Lung (tissue), 12 donors: ENCODE measurements around the gene STARD3NL. TPM values are rescaled to one million over a fixed set of nuclear protein-coding genes. Genes with fewer than 3 reads are reported as not detected.

Experiments used
- ATAC-seq: fragments of 200-7000 bp; cut with Tn5 transposase; one replicate; pipeline ENCODE4 v1.9.1; 2020; ENCODE audit warnings: moderate number of reproducible peaks; ENCODE audit not compliant: insufficient read depth, low FRiP score
- DNase-seq, 3 donors: peaks; one replicate each; pipeline ENCODE4 v3.0.0-alpha.2; 2013 to 2017
- H3K27ac ChIP-seq, 2 donors: one replicate each; pipeline ENCODE4 v1.5.1; 2013; ENCODE audit warnings: mild to moderate bottlenecking in 2 of 2, moderate library complexity in 2 of 2, control low read depth in 1 of 2, inconsistent platforms in 1 of 2, low read depth in 1 of 2, low read length in 1 of 2
- H3K27me3 ChIP-seq, 3 donors: one replicate each; pipeline ENCODE4 v1.5.1; 2013; ENCODE audit warnings: low read length in 2 of 3; ENCODE audit not compliant: control insufficient read depth in 3 of 3, insufficient read depth in 3 of 3
- H3K36me3 ChIP-seq, 4 donors: one replicate each; pipeline ENCODE4 v1.5.1; 2013; ENCODE audit warnings: low read length in 4 of 4, mild to moderate bottlenecking in 1 of 4, moderate library complexity in 1 of 4; ENCODE audit not compliant: control insufficient read depth in 4 of 4, insufficient read depth in 4 of 4
- H3K4me1 ChIP-seq, 5 donors: one replicate each; pipeline ENCODE4 v1.5.1; 2013; ENCODE audit warnings: low read length in 5 of 5, mild to moderate bottlenecking in 2 of 5, moderate library complexity in 1 of 5; ENCODE audit not compliant: control insufficient read depth in 5 of 5, insufficient read depth in 5 of 5
- H3K4me3 ChIP-seq: one replicate; pipeline ENCODE4 v1.5.1; 2013; ENCODE audit warnings: mild to moderate bottlenecking, control low read depth, moderate library complexity
- H3K9ac ChIP-seq, 2 donors: one replicate each; pipeline ENCODE4 v1.5.1; 2013; ENCODE audit warnings: low read length in 2 of 2, control low read depth in 1 of 2; ENCODE audit not compliant: insufficient read depth in 1 of 2
- H3K9me3 ChIP-seq, 4 donors: one replicate each; pipeline ENCODE4 v1.5.1; 2013; ENCODE audit warnings: low read length in 3 of 4, mild to moderate bottlenecking in 1 of 4, moderate library complexity in 1 of 4; ENCODE audit not compliant: control insufficient read depth in 4 of 4, insufficient read depth in 3 of 4
- CTCF ChIP-seq: IDR thresholded peaks from 2 replicates; pipeline ENCODE4 v1.5.1; 2012; ENCODE audit warnings: mild to moderate bottlenecking; ENCODE audit errors: control extremely low read depth, extremely low read depth
- WGBS, 2 donors: extraction: QIAGEN DNeasy Blood & Tissue Kit; methylation state at CpG; one replicate each; pipeline ENCODE4 v1.1.7; 2013; 5-methylcytosine and 5-hydroxymethylcytosine counted together
- polyA plus RNA-seq, 2 donors: library from polyadenylated mRNA; stranded (reverse); fragments of 200-250 nt; gene quantifications; one replicate each; pipeline ENCODE4 v1.2.1, GENCODE V29; 2013
- total RNA-seq, 2 donors: library from RNA; depleted of rRNA in 1 of 2; stranded (reverse); fragments of >200 nt in 1 of 2; gene quantifications; one replicate each; pipeline ENCODE4 v1.2.1, GENCODE V29; 2014 to 2021
- donor health status: control.
- donor health status: control.
- donor health status: Bipolar disorder and iron deficiency.
- donor health status: healthy.
- donor health status: DM: yes; HTN: yes; CAD: no.

Gene STARD3NL
- total and polyA plus RNA-seq, 4 donors: 33.6 to 87.1 (median 60.3) TPM

GRCh38 chr7:38207843-38208242 lies 29.8 kb downstream of the STARD3NL start:
- H3K9ac ChIP-seq: no peak overlapping the region
- peaks cover 5 to 20% (median 12%) of the 10 kb centered on the region in 4 donors for H3K36me3 ChIP-seq
- H3K9me3 ChIP-seq: no peaks in the 10 kb centered on the region
- no peaks in the 10 kb centered on the region for H3K27me3 ChIP-seq
- H3K27ac ChIP-seq: no peak overlapping the region
- ATAC-seq (no peak), DNase-seq (no peak)
- peaks cover 0 to 6% (median 0%) of the 10 kb centered on the region in 5 donors for H3K4me1 ChIP-seq
- TF ChIP-seq CTCF: no peak
- H3K4me3 ChIP-seq: no peak overlapping the region
- WGBS, 2 donors: 90 to 92% methylated on average over 1 of the region's 1 CpG

GRCh38 chr7:38211486-38211885 lies 33.4 kb downstream of the STARD3NL start:
- no peak for TF ChIP-seq CTCF
- 94 to 100% methylated on average over 1 of the region's 1 CpG for WGBS, 2 donors
- peaks cover 7 to 25% (median 16%) of the 10 kb centered on the region in 4 donors for H3K36me3 ChIP-seq
- DNase-seq (no peak), ATAC-seq (no peak)
- no peaks in the 10 kb centered on the region for H3K9me3 ChIP-seq
- H3K27ac ChIP-seq: no peak overlapping the region
- no peak overlapping the region for H3K9ac ChIP-seq
- peaks cover 0 to 11% (median 7%) of the 10 kb centered on the region in 5 donors for H3K4me1 ChIP-seq
- H3K27me3 ChIP-seq: no peaks in the 10 kb centered on the region
- no peak overlapping the region for H3K4me3 ChIP-seq

- peaks cover 0 to 11% (median 7%) of the 10 kb centered on the region in 5 donors for H3K4me1 ChIP-seq
- H3K27ac ChIP-seq: no peak overlapping the region
- ATAC-seq (no peak), DNase-seq (no peak)
- H3K27me3 ChIP-seq: no peaks in the 10 kb centered on the region
- H3K9ac ChIP-seq: no peak overlapping the region
- WGBS, 2 donors: 51 to 59% methylated on average over 3 of the region's 3 CpGs
- H3K36me3 ChIP-seq: peaks cover 11 to 29% (median 18%) of the 10 kb centered on the region in 4 donors
- no peaks in the 10 kb centered on the region for H3K9me3 ChIP-seq
- no peak overlapping the region for H3K4me3 ChIP-seq
- TF ChIP-seq CTCF: no peak
Measured at GRCh38 chr7:38211940-38212339, 33.9 kb downstream of the STARD3NL start.

- peaks cover 0 to 11% (median 6%) of the 10 kb centered on the region in 5 donors for H3K4me1 ChIP-seq
- H3K36me3 ChIP-seq: peaks cover 17 to 44% (median 28%) of the 10 kb centered on the region in 4 donors
- no peak overlapping the region for H3K27ac ChIP-seq
- DNase-seq (no peak), ATAC-seq (no peak)
- H3K9me3 ChIP-seq: no peaks in the 10 kb centered on the region
- no peak for TF ChIP-seq CTCF
- 60 to 61% methylated on average over 1 of the region's 1 CpG for WGBS, 2 donors
- H3K4me3 ChIP-seq: no peak overlapping the region
- no peak overlapping the region for H3K9ac ChIP-seq
- H3K27me3 ChIP-seq: no peaks in the 10 kb centered on the region
Measured at GRCh38 chr7:38215115-38215514, 37.1 kb downstream of the STARD3NL start.
